CD4-positive, alpha-beta T cell treated with Interleukin-4 for 1 hour (primary cell): ENCODE measurements around the gene CYP24A1.

Source experiments
- DNase-seq, 2 donors: peaks; one replicate each; pipeline ENCODE4 v3.0.0-alpha.2; 2020 to 2022

Gene CYP24A1

GRCh38 chr20:54172856-54173652 is 732 bp downstream of the CYP24A1 start:
- no peak for DNase-seq

- no peak for DNase-seq
Measured at GRCh38 chr20:54172532-54172855, 1.3 kb downstream of the CYP24A1 start.

- DNase-seq, result no peak
Measured at GRCh38 chr20:54170963-54171362, 2.8 kb downstream of the CYP24A1 start.

- no peak for DNase-seq
Measured at GRCh38 chr20:54170026-54170471, 3.7 kb downstream of the CYP24A1 start.

GRCh38 chr20:54168961-54169862 is 4.6 kb downstream of the CYP24A1 start:
- DNase-seq, result no peak

- no peak for DNase-seq
Measured at GRCh38 chr20:54167909-54168872, 5.6 kb downstream of the CYP24A1 start.

- no peak for DNase-seq
Measured at GRCh38 chr20:54166987-54167662, 6.7 kb downstream of the CYP24A1 start.

GRCh38 chr20:54165803-54166202 is 8.0 kb downstream of the CYP24A1 start:
- DNase-seq, result no peak

GRCh38 chr20:54165014-54165413 is 8.8 kb downstream of the CYP24A1 start:
- no peak for DNase-seq

GRCh38 chr20:54163402-54163801 is 10.4 kb downstream of the CYP24A1 start:
- DNase-seq, result no peak

- no peak for DNase-seq
Measured at GRCh38 chr20:54162378-54163009, 11.3 kb downstream of the CYP24A1 start.

GRCh38 chr20:54161821-54162149 is 12.0 kb downstream of the CYP24A1 start:
- no peak for DNase-seq

- DNase-seq, result no peak
Measured at GRCh38 chr20:54161008-54161820, 12.6 kb downstream of the CYP24A1 start.

- no peak for DNase-seq
Measured at GRCh38 chr20:54160065-54161007, 13.4 kb downstream of the CYP24A1 start.

GRCh38 chr20:54158856-54159418 is 14.8 kb downstream of the CYP24A1 start:
- no peak for DNase-seq

GRCh38 chr20:54158226-54158625 is 15.6 kb downstream of the CYP24A1 start:
- DNase-seq, result no peak

GRCh38 chr20:54156981-54157835 is 16.6 kb downstream of the CYP24A1 start:
- DNase-seq, result no peak

- DNase-seq, result no peak
Measured at GRCh38 chr20:54156522-54156921, 17.3 kb downstream of the CYP24A1 start.
